ENCODE results near the gene C11orf42.

Gene C11orf42

GRCh38 chr11:6205366-6205765 is at the start of gene C11orf42:
Gene C11orf42, plus strand, starts transcription at chr11:6205557. Its CDS starts 59 bp downstream, at chr11:6205616.
- TF ChIP-seq CTCF (IDR thresholded peaks at IDR 0.05; ENCODE audit: insufficient read depth, missing control alignments): no peak
- FAIRE-seq (no peak), DNase-seq (ENCODE audit: insufficient read length, low spot score) (no peak)

GRCh38 chr11:6156628-6157359 is 48.6 kb upstream of the C11orf42 start:
- no peak for DNase-seq (ENCODE audit: insufficient read length, low spot score)
- FAIRE-seq: no peak
- no peak for TF ChIP-seq CTCF (IDR thresholded peaks at IDR 0.05; ENCODE audit: insufficient read depth, missing control alignments)

- no peak for TF ChIP-seq CTCF (IDR thresholded peaks at IDR 0.05; ENCODE audit: insufficient read depth, missing control alignments)
- DNase-seq (ENCODE audit: insufficient read length, low spot score) (no peak), FAIRE-seq (no peak)
Observed at GRCh38 chr11:6170226-6170625, 35.1 kb upstream of the C11orf42 start, which contains the start of gene OR52B2. Gene OR52B2, minus strand, starts transcription at chr11:6170326. Its CDS starts 0 bp downstream, at chr11:6170326.

GRCh38 chr11:6175440-6175839 is 29.9 kb upstream of the C11orf42 start:
- no peak for TF ChIP-seq CTCF (IDR thresholded peaks at IDR 0.05; ENCODE audit: insufficient read depth, missing control alignments)
- DNase-seq (ENCODE audit: insufficient read length, low spot score) (no peak), FAIRE-seq (no peak)

GRCh38 chr11:6191742-6192141 is 13.6 kb upstream of the C11orf42 start:
- no peak for TF ChIP-seq CTCF (IDR thresholded peaks at IDR 0.05; ENCODE audit: insufficient read depth, missing control alignments)
- no peak for FAIRE-seq
- DNase-seq (ENCODE audit: insufficient read length, low spot score): no peak

GRCh38 chr11:6194065-6194581 is 11.2 kb upstream of the C11orf42 start:
- TF ChIP-seq CTCF (IDR thresholded peaks at IDR 0.05; ENCODE audit: insufficient read depth, missing control alignments): no peak
- DNase-seq (ENCODE audit: insufficient read length, low spot score): no peak
- FAIRE-seq: no peak

- no peak for FAIRE-seq
- TF ChIP-seq CTCF (IDR thresholded peaks at IDR 0.05; ENCODE audit: insufficient read depth, missing control alignments): no peak
- no peak for DNase-seq (ENCODE audit: insufficient read length, low spot score)
Observed at GRCh38 chr11:6196396-6196795, 9.0 kb upstream of the C11orf42 start.

All from D721Med (cell line).